H1 (cell line): Measurements from ENCODE around the gene TIAM2. TPM values are rescaled to one million over a fixed set of nuclear protein-coding genes. Genes with fewer than 3 reads are reported as not detected.

Source experiments
- CTCF ChIA-PET: fragments of 300-600 bp; sonication (Branson Sonifier 250); formaldehyde crosslinking; loops from one replicate; lab custom pipeline; 2021; ENCODE audit not compliant: partially characterized antibody; lab: Charles Lee
- POLR2A ChIA-PET: fragments of 300-600 bp; sonication (Branson Sonifier 250); formaldehyde crosslinking; loops from one replicate; lab custom pipeline; 2021; ENCODE audit warnings: inconsistent platforms; ENCODE audit not compliant: partially characterized antibody; lab: Charles Lee
- DNase-seq, 2 experiments: peaks; one replicate each; pipeline versions ENCODE4 v3.0.0 to v3.0.0-alpha.2; 2010 to 2022; ENCODE audit warnings: low spot score in 2 of 2, low read depth in 1 of 2, mixed read lengths in 1 of 2
- FAIRE-seq: peaks from 2 replicates; lab custom pipeline; 2011; peaks lifted over from hg19 to GRCh38; lab: Jason Lieb, UNC
- H2AFZ ChIP-seq: 2 replicates; pipeline ENCODE4 v1.8.1; 2012; ENCODE audit warnings: low read length, inconsistent platforms
- H2AK5ac ChIP-seq: 2 replicates; pipeline ENCODE4 v1.6.1; 2013; ENCODE audit warnings: low read depth, low read length
- H2BK120ac ChIP-seq: replicated peaks from 2 replicates; pipeline ENCODE3; 2013; ENCODE audit warnings: low read depth, low read length, inconsistent platforms
- H2BK12ac ChIP-seq: 2 replicates; pipeline ENCODE4 v1.6.1; 2013; ENCODE audit warnings: low read depth, low read length
- H2BK15ac ChIP-seq: 2 replicates; pipeline ENCODE4 v1.6.1; 2013; ENCODE audit warnings: low read length
- H2BK20ac ChIP-seq: 2 replicates; pipeline ENCODE4 v1.6.1; 2013; ENCODE audit warnings: low read length
- H2BK5ac ChIP-seq: 2 replicates; pipeline ENCODE4 v1.6.1; 2013; ENCODE audit warnings: low read depth, low read length
- H3K14ac ChIP-seq: 2 replicates; pipeline ENCODE4 v1.6.1; 2013; ENCODE audit warnings: inconsistent platforms; ENCODE audit not compliant: insufficient read length
- H3K18ac ChIP-seq: 2 replicates; pipeline ENCODE4 v1.6.1; 2013; ENCODE audit warnings: low read length; ENCODE audit errors: extremely low read depth
- H3K23ac ChIP-seq: 2 replicates; pipeline ENCODE4 v1.6.1; 2013; ENCODE audit warnings: inconsistent platforms; ENCODE audit not compliant: insufficient read length
- H3K23me2 ChIP-seq: 2 replicates; pipeline ENCODE4 v1.6.1; 2013; ENCODE audit warnings: low read depth, low read length
- H3K27ac ChIP-seq: 2 replicates; pipeline ENCODE4 v1.6.1; 2011; ENCODE audit warnings: low read depth, low read length, inconsistent platforms
- H3K27me3 ChIP-seq, 4 experiments: replicated peaks in 1 of 4; 1 replicate in 1 of 4; 2 replicates in 3 of 4; pipeline versions ENCODE4 v1.6.1 to v1.8.1; 2011 to 2013; ENCODE audit warnings: low read length in 3 of 4, mild to moderate bottlenecking in 3 of 4, inconsistent platforms in 2 of 4, mixed read lengths in 2 of 4, moderate library complexity in 1 of 4; ENCODE audit not compliant: control insufficient read depth in 3 of 4, insufficient read depth in 3 of 4; ENCODE audit errors: extremely low read depth in 1 of 4
- H3K36me3 ChIP-seq, 4 experiments: 2 replicates each; pipeline versions ENCODE4 v1.6.1 to v1.8.1; 2011 to 2013; ENCODE audit warnings: mild to moderate bottlenecking in 4 of 4, low read length in 3 of 4, moderate library complexity in 2 of 4, control low read depth in 1 of 4, inconsistent platforms in 1 of 4; ENCODE audit not compliant: insufficient read depth in 4 of 4, control insufficient read depth in 2 of 4
- H3K4ac ChIP-seq: replicated peaks from 2 replicates; pipeline ENCODE3; 2013; ENCODE audit warnings: low read length, low read depth, mixed read lengths, inconsistent platforms; ENCODE audit not compliant: insufficient read length
- H3K4me1 ChIP-seq, 4 experiments: replicated peaks in 1 of 4; 1 replicate in 1 of 4; 2 replicates in 3 of 4; pipeline versions ENCODE4 v1.6.1 to v1.8.1; 2011 to 2013; ENCODE audit warnings: low read length in 3 of 4, inconsistent platforms in 2 of 4, mixed read lengths in 1 of 4; ENCODE audit not compliant: insufficient read depth in 4 of 4, control insufficient read depth in 3 of 4
- H3K4me2 ChIP-seq, 2 experiments: 2 replicates each; pipeline versions ENCODE4 v1.6.1 to v1.8.1; 2011 to 2013; ENCODE audit warnings: low read depth in 2 of 2, low read length in 2 of 2, control low read depth in 1 of 2, inconsistent platforms in 1 of 2, mild to moderate bottlenecking in 1 of 2; ENCODE audit not compliant: insufficient read depth in 1 of 2
- H3K4me3 ChIP-seq, 4 experiments: fragments of 200-600, 300-600 bp in 1 of 4; sonication (generic), shearing (Covaris generic), sonication (Bioruptor Twin) in 1 of 4; 2 replicates each; pipeline versions ENCODE4 v1.5.1 to v1.8.1; 2011 to 2016; ENCODE audit warnings: low read length in 4 of 4, low read depth in 3 of 4, control low read depth in 2 of 4, inconsistent platforms in 2 of 4, mild to moderate bottlenecking in 2 of 4, mixed read lengths in 1 of 4, moderate library complexity in 1 of 4; ENCODE audit not compliant: insufficient read depth in 2 of 4; ENCODE audit errors: extremely low read depth in 1 of 4
- H3K56ac ChIP-seq: replicated peaks from 2 replicates; pipeline ENCODE3; 2013; ENCODE audit warnings: low read depth, mild to moderate bottlenecking, mixed read lengths, low read length, inconsistent platforms; ENCODE audit not compliant: insufficient read length
- H3K79me1 ChIP-seq: 2 replicates; pipeline ENCODE4 v1.6.1; 2013; ENCODE audit warnings: low read depth, low read length, control low read depth
- H3K79me2 ChIP-seq, 2 experiments: 2 replicates each; pipeline versions ENCODE4 v1.6.1 to v1.8.1; 2012 to 2013; ENCODE audit warnings: low read length in 2 of 2, mild to moderate bottlenecking in 2 of 2, inconsistent platforms in 1 of 2; ENCODE audit not compliant: insufficient read depth in 2 of 2, control insufficient read depth in 1 of 2
- H3K9ac ChIP-seq, 4 experiments: replicated peaks in 1 of 4; 1 replicate in 1 of 4; 2 replicates in 3 of 4; pipeline versions ENCODE4 v1.6.1 to v1.8.1; 2011 to 2013; ENCODE audit warnings: low read depth in 3 of 4, low read length in 3 of 4, control low read depth in 2 of 4, mild to moderate bottlenecking in 2 of 4, moderate library complexity in 2 of 4, inconsistent platforms in 1 of 4; ENCODE audit errors: extremely low read depth in 1 of 4
- H3K9me3 ChIP-seq, 2 experiments: 2 replicates each; pipeline versions ENCODE4 v1.6.1 to v1.8.1; 2012 to 2013; ENCODE audit warnings: mild to moderate bottlenecking in 2 of 2, moderate library complexity in 2 of 2, control low read depth in 1 of 2, inconsistent platforms in 1 of 2, low read depth in 1 of 2, low read length in 1 of 2, mixed read lengths in 1 of 2; ENCODE audit not compliant: insufficient read depth in 2 of 2
- H4K20me1 ChIP-seq, 2 experiments: replicated peaks in 1 of 2; 2 replicates each; pipeline versions ENCODE3 to v1.8.1; 2011 to 2013; ENCODE audit warnings: inconsistent platforms in 2 of 2, low read length in 2 of 2, mild to moderate bottlenecking in 1 of 2; ENCODE audit not compliant: insufficient read depth in 2 of 2, control insufficient read depth in 1 of 2
- H4K5ac ChIP-seq: 2 replicates; pipeline ENCODE4 v1.6.1; 2013; ENCODE audit warnings: low read length, low read depth, mixed read lengths, inconsistent platforms; ENCODE audit not compliant: insufficient read length
- H4K8ac ChIP-seq: 2 replicates; pipeline ENCODE4 v1.8.0; 2013; ENCODE audit warnings: mild to moderate bottlenecking, moderate library complexity, low read length, inconsistent platforms; ENCODE audit not compliant: insufficient read depth; ENCODE audit errors: extremely low read depth
- H4K91ac ChIP-seq: replicated peaks from 2 replicates; pipeline ENCODE3; 2013; ENCODE audit warnings: low read length, mixed read lengths, inconsistent platforms; ENCODE audit not compliant: insufficient read length
- CBX8 ChIP-seq: fragments of 300-800, 300-1000 bp; sonication (generic); IDR thresholded peaks from 2 replicates; pipeline ENCODE4 v1.7.1; 2016; ENCODE audit warnings: low read depth, low read length, borderline replicate concordance
- EP300 ChIP-seq, 2 experiments: IDR thresholded peaks; 1 replicate in 1 of 2; 2 replicates in 1 of 2; pipeline ENCODE4 v1.6.1; 2011 to 2012; ENCODE audit warnings: low read depth in 2 of 2, low read length in 2 of 2, mild to moderate bottlenecking in 2 of 2, borderline replicate concordance in 1 of 2, inconsistent platforms in 1 of 2, moderate library complexity in 1 of 2
- GABPA ChIP-seq: IDR thresholded peaks from 2 replicates; pipeline ENCODE4 v1.6.1; 2011; ENCODE audit warnings: mild to moderate bottlenecking, low read length, moderate library complexity, borderline replicate concordance; ENCODE audit not compliant: insufficient read depth
- GTF2F1 ChIP-seq: IDR thresholded peaks from 2 replicates; pipeline ENCODE4 v1.6.1; 2012; ENCODE audit warnings: low read depth, low read length, improper control_type of control experiment, borderline replicate concordance
- MAFK ChIP-seq: IDR thresholded peaks from 2 replicates; pipeline ENCODE4 v1.6.1; 2012; ENCODE audit warnings: low read depth, mild to moderate bottlenecking, improper control_type of control experiment, low read length
- NANOG ChIP-seq: IDR thresholded peaks from 2 replicates; pipeline ENCODE4 v1.6.1; 2011; ENCODE audit warnings: low read length, low read depth, mild to moderate bottlenecking, inconsistent platforms; ENCODE audit not compliant: insufficient read depth, poor library complexity, severe bottlenecking
- PHF8 ChIP-seq: fragments of 200-600 bp; sonication (generic); conservative IDR thresholded peaks from 2 replicates; pipeline ENCODE4 v1.7.1; 2012; ENCODE audit warnings: low read depth, mild to moderate bottlenecking, inconsistent platforms, low read length, moderate library complexity
- POU5F1 ChIP-seq: IDR thresholded peaks from 2 replicates; pipeline ENCODE4 v1.6.1; 2011; ENCODE audit warnings: low read depth, mild to moderate bottlenecking, low read length, moderate library complexity
- RBBP5 ChIP-seq: IDR thresholded peaks from 2 replicates; pipeline ENCODE4 v1.7.1; 2012; ENCODE audit warnings: low read depth, mild to moderate bottlenecking, inconsistent platforms, low read length, moderate library complexity, borderline replicate concordance
- TEAD4 ChIP-seq: IDR thresholded peaks from 2 replicates; pipeline ENCODE4 v1.6.1; 2012; ENCODE audit warnings: low read depth, low read length, inconsistent platforms, mixed read lengths
- YY1 ChIP-seq: IDR thresholded peaks from 2 replicates; pipeline ENCODE4 v1.6.1; 2011; ENCODE audit warnings: low read depth, mild to moderate bottlenecking, low read length
- WGBS, 2 experiments: shearing (Covaris generic) in 1 of 2; methylation state at CpG; one replicate each; pipeline versions ENCODE4 v1.1.6 to v1.1.7; 2013 to 2015; ENCODE audit warnings: low lambda C conversion rate in 2 of 2, mixed read lengths in 2 of 2, inconsistent platforms in 1 of 2, low coverage in 1 of 2, missing lambda C conversion rate in 1 of 2; ENCODE audit not compliant: insufficient replicate concordance in 2 of 2, insufficient coverage in 1 of 2, insufficient read length in 1 of 2; ENCODE audit errors: extremely low coverage in 1 of 2, missing lambda C conversion rate in 1 of 2; 5-methylcytosine and 5-hydroxymethylcytosine counted together
- polyA plus RNA-seq, 7 experiments: library from polyadenylated mRNA; depleted of rRNA in 3 of 7; stranded (reverse) in 5 of 7; unstranded in 2 of 7; fragments of >200 nt in 5 of 7; fragments of 200-250 nt in 2 of 7; gene quantifications; 1 replicate in 5 of 7; 2 replicates in 1 of 7; 4 replicates in 1 of 7; pipeline versions ENCODE4 v1.2.1 to v1.2.3, GENCODE V29; 2011 to 2013; ENCODE audit warnings: missing spikeins in 2 of 7, mixed read lengths in 2 of 7
- total RNA-seq: library from RNA; stranded (reverse); fragmentation: NEBNext Ultra II Directional; extraction: Animal tissue kit (Norgen Biotek cat#: 25700); gene quantifications from 2 replicates; pipeline ENCODE4 v1.2.1, GENCODE V29; 2021

The TIAM2 gene
- total and polyA plus RNA-seq, 2 of the 8 experiments (the other 6 are each of a cell fraction or from before 2014, with no cell fraction given) = 7.4 to 23.9 TPM

GRCh38 chr6:155040154-155040553, 45.0 kb downstream of the TIAM2 start:
- DNase-seq = peak in 1 of 2 experiments; percentile 37
- peak overlapping the region; percentile 93; the same call in 1 of the 2 replicates for H2BK15ac ChIP-seq
- FAIRE-seq = no peak
- H3K79me1 ChIP-seq = no peaks in the 10 kb centered on the region
- no peak overlapping the region for H3K23ac ChIP-seq
- H3K56ac ChIP-seq = no peak overlapping the region
- H3K4me1 ChIP-seq = peaks cover 0 to 28% (median 7%) of the 10 kb centered on the region in 4 experiments; a peak in 6 of 7 replicates
- no peak overlapping the region for H3K14ac ChIP-seq
- 0 out of 4 replicates have a peak overlapping the region, but pooled peaks of 1 of the 2 experiments have one; percentile 14 for H3K4me2 ChIP-seq
- H2BK12ac ChIP-seq = 0 out of 2 replicates have a peak overlapping the region, but pooled peaks have one; percentile 11
- H4K8ac ChIP-seq = no peak overlapping the region
- no peak overlapping the region for H3K4me3 ChIP-seq
- no peak overlapping the region for H4K91ac ChIP-seq
- H4K5ac ChIP-seq = no peak overlapping the region
- H3K9ac ChIP-seq = no peak overlapping the region
- peaks cover 0 to 2% of the 10 kb centered on the region in 2 experiments; a peak in 1 of 4 replicates for H3K79me2 ChIP-seq
- ChIA-PET POLR2A (interaction anchor here (0.6 to 1.2 kb wide), 2 partner anchors 80 to 151 kb away, joined by 3 to 4 read pairs; no protein-coding TSS in a partner anchor), CTCF (interaction anchor here (0.6 to 1.4 kb wide), 3 partner anchors 73 to 208 kb away, joined by 3 to 4 read pairs (median 3); no protein-coding TSS in a partner anchor)
- H3K4ac ChIP-seq = no peak overlapping the region
- H3K27me3 ChIP-seq = no peaks in the 10 kb centered on the region
- WGBS, 2 experiments = 82% methylated on average over 2 of the region's 2 CpGs; no CpG with 5 or more reads in 1 of the 2 experiments
- H3K27ac ChIP-seq = 0 out of 2 replicates have a peak overlapping the region, but pooled peaks have one; percentile 23
- no peaks in the 10 kb centered on the region for H3K23me2 ChIP-seq
- H4K20me1 ChIP-seq = no peaks in the 10 kb centered on the region
- no peaks in the 10 kb centered on the region for H3K9me3 ChIP-seq
- H2AFZ ChIP-seq = no peak overlapping the region
- no peak overlapping the region for H2BK5ac ChIP-seq
- H2BK20ac ChIP-seq = no peak overlapping the region
- H2BK120ac ChIP-seq = no peak overlapping the region
- no peaks in the 10 kb centered on the region for H3K36me3 ChIP-seq
- H3K18ac ChIP-seq = no peak overlapping the region; the same call in 1 of the 2 replicates
- 0 out of 2 replicates have a peak overlapping the region, but pooled peaks have one; percentile 24 for H2AK5ac ChIP-seq
- TF ChIP-seq GTF2F1 (no peak), RBBP5 (no peak), GABPA (no peak), YY1 (peak; percentile 36; the same call in 1 of the 2 replicates), CBX8 (no peak), NANOG (peak; percentile 69), TEAD4 (no peak), MAFK (no peak), EP300 (IDR thresholded peaks at IDR 0.05; ENCODE audit: borderline replicate concordance in 1 of 2, low read depth in 2 of 2, low read length in 2 of 2) (no peak), PHF8 (no peak), POU5F1 (no peak)
